SK-N-SH treated with all-trans-retinoic acid at 6 μM for 48 hours (cell line): Measurements from ENCODE around the gene UNC80.

Source experiments
- ATAC-seq: fragments of 200-7000 bp; cut with Tn5 transposase; 3 replicates; pipeline ENCODE4 v1.9.1; 2020; ENCODE audit warnings: mild to moderate bottlenecking, moderate library complexity
- ARNTL ChIP-seq: fragments of 450-650 bp; formaldehyde crosslinking; IDR thresholded peaks from 2 replicates; pipeline ENCODE4 v1.5.0; 2020; ENCODE audit warnings: low read depth, mild to moderate bottlenecking, moderate library complexity, borderline replicate concordance
- BACH2 ChIP-seq: fragments of 250-450 bp; sonication (Bioruptor Pico); IDR thresholded peaks from 2 replicates; pipeline ENCODE4 v1.9.0; 2021; ENCODE audit warnings: mild to moderate bottlenecking, borderline replicate concordance
- CREB5 ChIP-seq: fragments of 250-450 bp; sonication (Bioruptor Pico); IDR thresholded peaks from 2 replicates; pipeline ENCODE4 v1.5.1; 2020; ENCODE audit warnings: low read depth, mild to moderate bottlenecking, moderate library complexity
- CSRNP3 ChIP-seq: fragments of 250-450 bp; sonication (Bioruptor Pico); IDR thresholded peaks from 2 replicates; pipeline ENCODE4 v1.5.1; 2021; ENCODE audit warnings: mild to moderate bottlenecking, moderate library complexity
- ESRRG ChIP-seq: fragments of 250-450 bp; sonication (Bioruptor Pico); IDR thresholded peaks from 2 replicates; pipeline ENCODE4 v1.6.1; 2021; ENCODE audit warnings: mild to moderate bottlenecking
- GLIS3 ChIP-seq: fragments of 250-450 bp; sonication (Bioruptor Pico); IDR thresholded peaks from 2 replicates; pipeline ENCODE4 v1.5.0; 2020; ENCODE audit warnings: mild to moderate bottlenecking, moderate library complexity
- ISL1 ChIP-seq: fragments of 250-450 bp; sonication (Bioruptor Pico); IDR thresholded peaks from 2 replicates; pipeline ENCODE4 v2.1.2; 2022; ENCODE audit warnings: mild to moderate bottlenecking, moderate library complexity
- OSR1 ChIP-seq: fragments of 250-450 bp; sonication (Bioruptor Pico); IDR thresholded peaks from 2 replicates; pipeline ENCODE4 v1.8.0; 2022; ENCODE audit warnings: moderate library complexity, mild to moderate bottlenecking, inconsistent platforms
- PATZ1 ChIP-seq: fragments of 250-450 bp; sonication (Bioruptor Pico); IDR thresholded peaks from 2 replicates; pipeline ENCODE4 v1.8.0; 2020; ENCODE audit warnings: mild to moderate bottlenecking, moderate library complexity, borderline replicate concordance
- POU6F1 ChIP-seq: fragments of 250-450 bp; sonication (Bioruptor Pico); IDR thresholded peaks from 2 replicates; pipeline ENCODE4 v1.8.0; 2021; ENCODE audit warnings: low read depth, mild to moderate bottlenecking, moderate library complexity, borderline replicate concordance
- RARB ChIP-seq: fragments of 250-450 bp; sonication (Bioruptor Pico); IDR thresholded peaks from 2 replicates; pipeline ENCODE4 v1.8.0; 2021; ENCODE audit warnings: mild to moderate bottlenecking, moderate library complexity
- SNAI2 ChIP-seq: fragments of 250-450 bp; sonication (Bioruptor Pico); IDR thresholded peaks from 2 replicates; pipeline ENCODE4 v1.5.0; 2020; ENCODE audit warnings: mild to moderate bottlenecking, moderate library complexity
- TCF4 ChIP-seq: fragments of 250-450 bp; sonication (Bioruptor Pico); IDR thresholded peaks from 2 replicates; pipeline ENCODE4 v1.8.0; 2021; ENCODE audit warnings: mild to moderate bottlenecking, moderate library complexity, borderline replicate concordance
- TOX ChIP-seq: fragments of 250-450 bp; sonication (Bioruptor Pico); IDR thresholded peaks from 2 replicates; pipeline ENCODE4 v1.8.0; 2021; ENCODE audit warnings: mild to moderate bottlenecking, moderate library complexity, borderline replicate concordance
- TSHZ2 ChIP-seq: fragments of 250-450 bp; sonication (Bioruptor Pico); IDR thresholded peaks from 2 replicates; pipeline ENCODE4 v1.5.0; 2020; ENCODE audit warnings: mild to moderate bottlenecking, moderate library complexity
- ZC3H10 ChIP-seq: fragments of 250-450 bp; sonication (Bioruptor Pico); IDR thresholded peaks from 2 replicates; pipeline ENCODE4 v1.5.1; 2021; ENCODE audit warnings: mild to moderate bottlenecking, moderate library complexity
- ZFP3 ChIP-seq: fragments of 250-450 bp; sonication (Bioruptor Pico); IDR thresholded peaks from 2 replicates; pipeline ENCODE4 v1.5.0; 2020; ENCODE audit warnings: mild to moderate bottlenecking, moderate library complexity
- ZNF565 ChIP-seq: fragments of 450-650 bp; formaldehyde crosslinking; conservative IDR thresholded peaks from 2 replicates; pipeline ENCODE4 v1.5.0; 2020; ENCODE audit warnings: low read depth, mild to moderate bottlenecking, moderate library complexity

Gene UNC80

GRCh38 chr2:210000464-210001324 is 229.1 kb downstream of the UNC80 start:
- TF ChIP-seq ISL1 (CRISPR knock-in tag) = no peak
- TF ChIP-seq POU6F1 = no peak
- no peak for TF ChIP-seq ARNTL (CRISPR knock-in tag)
- TF ChIP-seq CSRNP3 (CRISPR knock-in tag) = no peak
- TF ChIP-seq ESRRG = no peak
- no peak for TF ChIP-seq PATZ1
- TF ChIP-seq ZFP3 (CRISPR knock-in tag) = no peak
- TF ChIP-seq BACH2 (CRISPR knock-in tag) = no peak
- no peak for TF ChIP-seq ZNF565
- no peak for TF ChIP-seq RARB (CRISPR knock-in tag)
- TF ChIP-seq OSR1 (CRISPR knock-in tag) = no peak
- no peak for TF ChIP-seq TOX (CRISPR knock-in tag)
- no peak for ATAC-seq

- TF ChIP-seq ISL1 (CRISPR knock-in tag) = no peak
- TF ChIP-seq GLIS3 = no peak
- TF ChIP-seq PATZ1 = peak; percentile 12; the same call in 1 of the 2 replicates
- peak; percentile 100 for ATAC-seq
These were observed 230.8 kb downstream of the UNC80 start, which contains the start of gene RPE for GRCh38 chr2:210002158-210003157. Gene RPE (plus strand): TSS chr2:210002638. CDS start chr2:210002662, 24 bp downstream.

GRCh38 chr2:210003359-210003758 is 231.7 kb downstream of the UNC80 start:
- ATAC-seq = no peak

GRCh38 chr2:210004881-210005280 is 233.2 kb downstream of the UNC80 start:
- no peak for ATAC-seq
- TF ChIP-seq POU6F1 (no peak), RARB (CRISPR knock-in tag) (no peak), GLIS3 (no peak), TCF4 (CRISPR knock-in tag) (no peak), BACH2 (CRISPR knock-in tag) (no peak), SNAI2 (CRISPR knock-in tag) (no peak), CREB5 (CRISPR knock-in tag) (no peak), ZNF565 (no peak), OSR1 (CRISPR knock-in tag) (no peak), TSHZ2 (CRISPR knock-in tag) (no peak), ZC3H10 (CRISPR knock-in tag) (no peak), ISL1 (CRISPR knock-in tag) (no peak)

More at GRCh38 chr2:210003359-210003758, 231.7 kb downstream of the UNC80 start:
- TF ChIP-seq TOX (CRISPR knock-in tag) (no peak), SNAI2 (CRISPR knock-in tag) (no peak)
